ENCODE results near the gene NABP1.

Gene NABP1

GRCh38 chr2:191649519-191649918 is 28.4 kb upstream of the NABP1 start:
- TF ChIP-seq CTCF (IDR thresholded peaks at IDR 0.05; ENCODE audit: insufficient read depth, low read depth, low read length, missing control alignments) = no peak
- no peak for DNase-seq (ENCODE audit: low read depth)
- no peak overlapping the region for H3K4me3 ChIP-seq (ENCODE audit: low read length)

- peak; percentile 65 for DNase-seq (ENCODE audit: low read depth)
- H3K4me3 ChIP-seq (ENCODE audit: low read length) = no peak overlapping the region
- no peak for TF ChIP-seq CTCF (IDR thresholded peaks at IDR 0.05; ENCODE audit: insufficient read depth, low read depth, low read length, missing control alignments)
Measured at GRCh38 chr2:191650896-191651773, 26.8 kb upstream of the NABP1 start.

- H3K4me3 ChIP-seq (ENCODE audit: low read length) = no peak overlapping the region
- no peak for TF ChIP-seq CTCF (IDR thresholded peaks at IDR 0.05; ENCODE audit: insufficient read depth, low read depth, low read length, missing control alignments)
- DNase-seq (ENCODE audit: low read depth) = no peak
Measured at GRCh38 chr2:191653667-191654391, 24.1 kb upstream of the NABP1 start.

- H3K4me3 ChIP-seq (ENCODE audit: low read length) = no peak overlapping the region
- DNase-seq (ENCODE audit: low read depth) = peak; percentile 92
- TF ChIP-seq CTCF (IDR thresholded peaks at IDR 0.05; ENCODE audit: insufficient read depth, low read depth, low read length, missing control alignments) = no peak
Measured at GRCh38 chr2:191656391-191656790, 21.5 kb upstream of the NABP1 start.

GRCh38 chr2:191656792-191657191 is 21.1 kb upstream of the NABP1 start:
- no peak overlapping the region for H3K4me3 ChIP-seq (ENCODE audit: low read length)
- TF ChIP-seq CTCF (IDR thresholded peaks at IDR 0.05; ENCODE audit: insufficient read depth, low read depth, low read length, missing control alignments) = no peak
- no peak for DNase-seq (ENCODE audit: low read depth)

- DNase-seq (ENCODE audit: low read depth) = peak; percentile 82
- no peak overlapping the region for H3K4me3 ChIP-seq (ENCODE audit: low read length)
- TF ChIP-seq CTCF (IDR thresholded peaks at IDR 0.05; ENCODE audit: insufficient read depth, low read depth, low read length, missing control alignments) = no peak
Measured at GRCh38 chr2:191657977-191658376, 20.0 kb upstream of the NABP1 start.
